GM23338 (cell line): ENCODE data around the gene HSPE1. TPM values are rescaled to one million over a fixed set of nuclear protein-coding genes. Genes with fewer than 3 reads are reported as not detected.

Source experiments
- ATAC-seq: fragments of 200-7000 bp; cut with Tn5 transposase; 3 replicates; pipeline ENCODE4 v1.9.1; 2020
- DNase-seq: peaks from one replicate; pipeline ENCODE4 v3.0.0-alpha.2; 2015; ENCODE audit warnings: low spot score
- H2AFZ ChIP-seq: fragments of 200-600 bp; sonication (generic); 2 replicates; pipeline ENCODE4 v1.8.0; 2016; ENCODE audit warnings: antibody characterized with exemption, mild to moderate bottlenecking, moderate library complexity
- H3F3A ChIP-seq: fragments of 200-600 bp; sonication (generic); replicated peaks from 2 replicates; pipeline ENCODE4 v1.8.0; 2017; ENCODE audit warnings: antibody characterized with exemption, mixed run types, low read depth
- H3K27ac ChIP-seq: fragments of 200-600 bp; sonication (generic); 2 replicates; pipeline ENCODE4 v1.6.1; 2016; ENCODE audit warnings: low read depth
- H3K27me3 ChIP-seq: fragments of 200-600 bp; sonication (generic); 2 replicates; pipeline ENCODE4 v1.8.0; 2016; ENCODE audit warnings: mild to moderate bottlenecking, mixed run types, moderate library complexity; ENCODE audit not compliant: insufficient read depth
- H3K36me3 ChIP-seq: fragments of 200-600 bp; sonication (generic); 2 replicates; pipeline ENCODE4 v1.8.0; 2016; ENCODE audit warnings: mild to moderate bottlenecking; ENCODE audit not compliant: insufficient read depth
- H3K4me1 ChIP-seq: fragments of 200-600 bp; sonication (generic); 2 replicates; pipeline ENCODE4 v1.8.0; 2016; ENCODE audit warnings: mild to moderate bottlenecking, moderate library complexity; ENCODE audit not compliant: insufficient read depth
- H3K4me2 ChIP-seq: fragments of 200-600 bp; sonication (generic); 2 replicates; pipeline ENCODE4 v1.7.1; 2017; ENCODE audit warnings: mixed run types
- H3K4me3 ChIP-seq: fragments of 200-600 bp; sonication (generic); 2 replicates; pipeline ENCODE4 v1.6.1; 2016; ENCODE audit warnings: mixed run types
- H3K79me2 ChIP-seq: fragments of 200-600 bp; sonication (generic); replicated peaks from 2 replicates; pipeline ENCODE4 v1.8.0; 2017; ENCODE audit warnings: mild to moderate bottlenecking; ENCODE audit not compliant: insufficient read depth
- H3K9me2 ChIP-seq: fragments of 200-600 bp; sonication (generic); 2 replicates; pipeline ENCODE4 v1.8.0; 2017; ENCODE audit not compliant: insufficient read depth
- H4K20me1 ChIP-seq: fragments of 200-600 bp; sonication (generic); replicated peaks from 2 replicates; pipeline ENCODE4 v1.8.0; 2017; ENCODE audit warnings: mild to moderate bottlenecking; ENCODE audit not compliant: insufficient read depth
- H3K27ac Mint-ChIP-seq: 2 replicates; pipeline ENCODE4 v1.8.0; 2020; ENCODE audit warnings: inconsistent platforms, mild to moderate bottlenecking, moderate library complexity, mixed read lengths
- H3K27me3 Mint-ChIP-seq: 3 replicates; pipeline ENCODE4 v1.8.0; 2022; ENCODE audit warnings: low read depth, mild to moderate bottlenecking, moderate library complexity, mixed read lengths, inconsistent platforms; ENCODE audit not compliant: insufficient read depth, poor library complexity
- H3K36me3 Mint-ChIP-seq: 3 replicates; pipeline ENCODE4 v1.8.0; 2021; ENCODE audit warnings: low read depth, mild to moderate bottlenecking, inconsistent platforms, moderate library complexity, mixed read lengths
- H3K4me1 Mint-ChIP-seq: 3 replicates; pipeline ENCODE4 v1.8.0; 2020; ENCODE audit warnings: mild to moderate bottlenecking, inconsistent platforms, mixed read lengths
- H3K4me3 Mint-ChIP-seq: 3 replicates; pipeline ENCODE4 v1.8.0; 2021; ENCODE audit warnings: moderate library complexity, mild to moderate bottlenecking, inconsistent platforms, mixed read lengths
- H3K9me3 Mint-ChIP-seq: 3 replicates; pipeline ENCODE4 v1.8.0; 2020; ENCODE audit warnings: moderate library complexity, mild to moderate bottlenecking, inconsistent platforms, mixed read lengths
- ETS1 ChIP-seq: IDR thresholded peaks from 2 replicates; pipeline ENCODE4 v1.6.1; 2016; ENCODE audit warnings: antibody characterized with exemption
- EZH2 ChIP-seq: fragments of 200-600 bp; sonication (generic); IDR thresholded peaks from one replicate; pipeline ENCODE4 v1.8.0; 2017; ENCODE audit warnings: antibody characterized with exemption, mild to moderate bottlenecking, low read depth; ENCODE audit not compliant: unreplicated experiment
- JUNB ChIP-seq: IDR thresholded peaks from one replicate; pipeline ENCODE4 v1.6.1; 2016; ENCODE audit warnings: antibody characterized with exemption; ENCODE audit not compliant: unreplicated experiment
- NANOG ChIP-seq: IDR thresholded peaks from 2 replicates; pipeline ENCODE4 v1.6.1; 2016; ENCODE audit warnings: antibody characterized with exemption, borderline replicate concordance
- POLR2AphosphoS5 ChIP-seq: IDR thresholded peaks from 2 replicates; pipeline ENCODE4 v1.6.1; 2016; ENCODE audit warnings: antibody characterized with exemption, low read depth
- REST ChIP-seq: IDR thresholded peaks from one replicate; pipeline ENCODE4 v1.6.1; 2018; ENCODE audit warnings: antibody characterized with exemption; ENCODE audit not compliant: unreplicated experiment
- STAT1 ChIP-seq: IDR thresholded peaks from one replicate; pipeline ENCODE4 v1.6.1; 2016; ENCODE audit warnings: antibody characterized with exemption; ENCODE audit not compliant: unreplicated experiment
- ZNF114 ChIP-seq: fragments of 250-450 bp; sonication (Bioruptor Pico); IDR thresholded peaks from 2 replicates; pipeline ENCODE4 v1.5.0; 2020; ENCODE audit warnings: mild to moderate bottlenecking, moderate library complexity
- ZNF331 ChIP-seq: fragments of 250-450 bp; sonication (Bioruptor Pico); IDR thresholded peaks from 2 replicates; pipeline ENCODE4 v1.5.0; 2020; ENCODE audit warnings: low read depth, mild to moderate bottlenecking, moderate library complexity
- ZNF462 ChIP-seq: fragments of 250-450 bp; sonication (Bioruptor Pico); IDR thresholded peaks from 2 replicates; pipeline ENCODE4 v1.5.0; 2020; ENCODE audit warnings: mild to moderate bottlenecking, moderate library complexity
- polyA plus RNA-seq: library from polyadenylated mRNA; unstranded; fragments of >200 nt; fragmentation: Nextera tagmentation; extraction: Ambion mirVana; gene quantifications from 2 replicates; pipeline ENCODE4 v1.2.1, GENCODE V29; 2016
- total RNA-seq: library from RNA; depleted of rRNA; stranded (reverse); fragments of >200 nt; shearing (Covaris generic); gene quantifications from 2 replicates; pipeline ENCODE4 v1.2.3, GENCODE V29; 2014

HSPE1 gene
- total and polyA plus RNA-seq, 2 experiments from 2014 or later, result 328 to 1,529 TPM

GRCh38 chr2:197543206-197543605 is 43.0 kb downstream of the HSPE1 start:
- Histone ChIP-seq H3K4me1 (peaks cover 7% of the 10 kb centered on the region), H3F3A (peaks cover 3% of the 10 kb centered on the region; the same call in 1 of the 2 replicates), H3K9me2 (no peaks in the 10 kb centered on the region), H2AFZ (no peak overlapping the region), H3K4me3 (no peak overlapping the region), H3K79me2 (peaks cover 16% of the 10 kb centered on the region), H4K20me1 (no peaks in the 10 kb centered on the region), H3K36me3 (peaks cover 14% of the 10 kb centered on the region; the same call in 1 of the 2 replicates), H3K4me2 (no peak overlapping the region), H3K27ac (peak overlapping the region; percentile 37), H3K27me3 (no peaks in the 10 kb centered on the region)
- 0 out of 2 replicates have a peak overlapping the region, but pooled peaks have one; percentile 67 for H3K27ac Mint-ChIP-seq
- no peak for TF ChIP-seq ZNF114 (CRISPR knock-in tag)
- no peak for TF ChIP-seq ETS1
- TF ChIP-seq NANOG, result no peak
- no peak for TF ChIP-seq REST
- no peak for TF ChIP-seq ZNF462
- TF ChIP-seq JUNB, result no peak
- no peak for TF ChIP-seq STAT1
- no peak for TF ChIP-seq ZNF331 (CRISPR knock-in tag)
- no peak for TF ChIP-seq EZH2
- no peak for TF ChIP-seq POLR2AphosphoS5
- peaks cover 8% of the 10 kb centered on the region; the same call in 2 of the 3 replicates for H3K4me1 Mint-ChIP-seq
- H3K36me3 Mint-ChIP-seq, result peaks cover 77% of the 10 kb centered on the region
- H3K9me3 Mint-ChIP-seq, result no peaks in the 10 kb centered on the region
- peaks cover 2% of the 10 kb centered on the region for H3K27me3 Mint-ChIP-seq
- DNase-seq (no peak), ATAC-seq (no peak)
- H3K4me3 Mint-ChIP-seq, result no peak overlapping the region
